Measurements from ENCODE around the gene ADGRG3.

GRCh38 chr16:57688987-57689761 lies 21.1 kb downstream of the ADGRG3 start:
- TF ChIP-seq EZH2 (IDR thresholded peaks at IDR 0.05; ENCODE audit: borderline replicate concordance, insufficient read depth, low read depth, low read length, poor library complexity, severe bottlenecking), result no peak
- no peak for TF ChIP-seq CTCF (IDR thresholded peaks at IDR 0.05)
